CD4-positive, CD25-positive, alpha-beta regulatory T cell (primary cell): ENCODE results near the gene ZFAND6. TPM values are rescaled to one million over a fixed set of nuclear protein-coding genes. Genes with fewer than 3 reads are reported as not detected.

Experiments used
- ATAC-seq, 2 donors: fragments of 150-1000 bp; cut with Tn5 transposase; one replicate each; pipeline ENCODE4 v1.10.0; 2021; ENCODE audit warnings: low read depth in 2 of 2, moderate number of reproducible peaks in 2 of 2, moderate library complexity in 1 of 2
- DNase-seq, 3 donors: peaks; one replicate each; pipeline versions ENCODE4 v3.0.0 to v3.0.0-alpha.2; 2012 to 2022; ENCODE audit warnings: mixed read lengths in 1 of 3
- H3K27ac ChIP-seq: one replicate; pipeline ENCODE4 v1.7.0; 2013; ENCODE audit warnings: mild to moderate bottlenecking, low read length; ENCODE audit not compliant: insufficient read depth, poor library complexity, severe bottlenecking
- H3K27me3 ChIP-seq: one replicate; pipeline ENCODE4 v1.7.0; 2013; ENCODE audit warnings: low read length; ENCODE audit not compliant: control insufficient read depth, insufficient read depth
- H3K36me3 ChIP-seq: one replicate; pipeline ENCODE4 v1.7.0; 2013; ENCODE audit warnings: mild to moderate bottlenecking, low read length, moderate library complexity; ENCODE audit not compliant: control insufficient read depth, insufficient read depth
- H3K4me1 ChIP-seq: 2 replicates; pipeline ENCODE4 v1.7.0; 2013; ENCODE audit warnings: mild to moderate bottlenecking, low read length; ENCODE audit not compliant: insufficient read depth, control insufficient read depth, poor library complexity, severe bottlenecking
- H3K4me3 ChIP-seq: one replicate; pipeline ENCODE4 v1.7.0; 2013; ENCODE audit warnings: low read depth, mild to moderate bottlenecking, low read length, moderate library complexity
- H3K9me3 ChIP-seq, 2 experiments: 1 replicate in 1 of 2; 2 replicates in 1 of 2; pipeline ENCODE4 v1.7.0; 2013; ENCODE audit warnings: low read length in 2 of 2, mild to moderate bottlenecking in 1 of 2, moderate library complexity in 1 of 2; ENCODE audit not compliant: control insufficient read depth in 2 of 2
- H3K27ac Mint-ChIP-seq, 3 donors: one replicate each; pipeline ENCODE4 v1.8.0; 2020 to 2022; ENCODE audit warnings: mild to moderate bottlenecking in 3 of 3, mixed read lengths in 3 of 3, moderate library complexity in 2 of 3
- H3K27me3 Mint-ChIP-seq: one replicate; pipeline ENCODE4 v1.8.0; 2022; ENCODE audit warnings: mild to moderate bottlenecking, mixed read lengths
- H3K36me3 Mint-ChIP-seq: one replicate; pipeline ENCODE4 v1.8.0; 2020; ENCODE audit warnings: mixed read lengths
- H3K4me1 Mint-ChIP-seq, 4 donors: one replicate each; pipeline ENCODE4 v1.8.0; 2020 to 2022; ENCODE audit warnings: mixed read lengths in 4 of 4, mild to moderate bottlenecking in 1 of 4
- H3K4me3 Mint-ChIP-seq, 4 donors: one replicate each; pipeline ENCODE4 v1.8.0; 2020 to 2022; ENCODE audit warnings: mild to moderate bottlenecking in 4 of 4, mixed read lengths in 4 of 4, moderate library complexity in 3 of 4
- H3K9me3 Mint-ChIP-seq, 7 donors: one replicate each; pipeline ENCODE4 v1.8.0; 2020 to 2022; ENCODE audit warnings: mixed read lengths in 7 of 7, mild to moderate bottlenecking in 3 of 7, moderate library complexity in 2 of 7
- polyA plus RNA-seq, 4 donors: library from polyadenylated mRNA; unstranded; fragments of 300-500 nt; fragmentation: Illumina TruSeq; gene quantifications; one replicate each; pipeline ENCODE4 v1.2.3, GENCODE V29; 2021
- total RNA-seq: library from RNA; stranded (reverse); gene quantifications from one replicate; pipeline ENCODE4 v1.2.3, GENCODE V29; 2022

The ZFAND6 gene
- total and polyA plus RNA-seq, 5 donors from 2014 or later, result 94.7 to 124 (median 114) TPM

GRCh38 chr15:80052597-80053304, 6.7 kb upstream of the ZFAND6 start:
- Mint-ChIP-seq H3K27ac (peak overlapping the region in 1 of 3 donors; percentile 22), H3K4me3 (no peak overlapping the region), H3K36me3 (no peaks in the 10 kb centered on the region), H3K27me3 (peaks cover 23% of the 10 kb centered on the region), H3K4me1 (peaks cover 0 to 4% (median 0%) of the 10 kb centered on the region in 4 donors), H3K9me3 (no peaks in the 10 kb centered on the region)
- ATAC-seq (no peak), DNase-seq (no peak)
- Histone ChIP-seq H3K9me3 (no peaks in the 10 kb centered on the region), H3K27ac (no peak overlapping the region), H3K4me3 (no peak overlapping the region), H3K4me1 (no peaks in the 10 kb centered on the region), H3K36me3 (no peaks in the 10 kb centered on the region), H3K27me3 (no peaks in the 10 kb centered on the region)

- Mint-ChIP-seq H3K36me3 (no peaks in the 10 kb centered on the region), H3K27ac (no peak overlapping the region)
- peaks cover 11% of the 10 kb centered on the region for H3K4me1 ChIP-seq
These were observed 3.5 kb upstream of the ZFAND6 start for GRCh38 chr15:80055933-80056332.

GRCh38 chr15:80058044-80058443, 1.4 kb upstream of the ZFAND6 start:
- H3K9me3 Mint-ChIP-seq, result no peaks in the 10 kb centered on the region
- H3K27ac Mint-ChIP-seq, result peak overlapping the region in 1 of 3 donors; percentile 29
- Histone ChIP-seq H3K36me3 (no peaks in the 10 kb centered on the region), H3K4me3 (no peak overlapping the region), H3K4me1 (peaks cover 29% of the 10 kb centered on the region), H3K9me3 (no peaks in the 10 kb centered on the region), H3K27me3 (no peaks in the 10 kb centered on the region), H3K27ac (no peak overlapping the region)
- DNase-seq, result no peak
- H3K27me3 Mint-ChIP-seq, result peaks cover 25% of the 10 kb centered on the region
- peaks cover 16 to 40% (median 27%) of the 10 kb centered on the region in 4 donors for H3K4me1 Mint-ChIP-seq
- peak overlapping the region; percentile 49 to 98 (median 66) for H3K4me3 Mint-ChIP-seq
- H3K36me3 Mint-ChIP-seq, result no peaks in the 10 kb centered on the region
- ATAC-seq, result no peak

More at GRCh38 chr15:80055933-80056332, 3.5 kb upstream of the ZFAND6 start:
- Mint-ChIP-seq H3K9me3 (no peaks in the 10 kb centered on the region), H3K4me3 (no peak overlapping the region), H3K27me3 (peaks cover 32% of the 10 kb centered on the region), H3K4me1 (peaks cover 2 to 19% (median 8%) of the 10 kb centered on the region in 4 donors)
- Histone ChIP-seq H3K4me3 (no peak overlapping the region), H3K27ac (no peak overlapping the region), H3K9me3 (no peaks in the 10 kb centered on the region), H3K36me3 (no peaks in the 10 kb centered on the region), H3K27me3 (no peaks in the 10 kb centered on the region)
- ATAC-seq (no peak), DNase-seq (no peak)

- H3K4me1 ChIP-seq, result peaks cover 29% of the 10 kb centered on the region
- Mint-ChIP-seq H3K4me3 (peak overlapping the region; percentile 94 to 98 (median 96)), H3K27me3 (peaks cover 19% of the 10 kb centered on the region), H3K4me1 (peaks cover 25 to 55% (median 37%) of the 10 kb centered on the region in 4 donors), H3K9me3 (no peaks in the 10 kb centered on the region), H3K36me3 (no peaks in the 10 kb centered on the region), H3K27ac (peak overlapping the region; percentile 95 to 96 (median 95))
- peak overlapping the region; percentile 82 for H3K27ac ChIP-seq
- ATAC-seq (peak; percentile 60 to 66), DNase-seq (peak in 1 of 3 donors; percentile 69)
- peaks cover 3% of the 10 kb centered on the region for H3K36me3 ChIP-seq
- H3K4me3 ChIP-seq, result peak overlapping the region; percentile 95
- H3K27me3 ChIP-seq, result no peaks in the 10 kb centered on the region
- H3K9me3 ChIP-seq, result no peaks in the 10 kb centered on the region
These were observed 395 bp downstream of the ZFAND6 start for GRCh38 chr15:80059786-80060355.

- Histone ChIP-seq H3K27me3 (no peaks in the 10 kb centered on the region), H3K36me3 (peaks cover 3% of the 10 kb centered on the region), H3K9me3 (no peaks in the 10 kb centered on the region), H3K4me3 (peak overlapping the region; percentile 95), H3K4me1 (peaks cover 29% of the 10 kb centered on the region), H3K27ac (peak overlapping the region; percentile 82)
- DNase-seq, result peak in 2 of 3 donors; percentile 7 to 48
- no peak for ATAC-seq
- Mint-ChIP-seq H3K4me3 (peak overlapping the region; percentile 91 to 98 (median 94)), H3K36me3 (no peaks in the 10 kb centered on the region), H3K9me3 (no peaks in the 10 kb centered on the region), H3K27me3 (peaks cover 19% of the 10 kb centered on the region), H3K4me1 (peaks cover 30 to 60% (median 42%) of the 10 kb centered on the region in 4 donors), H3K27ac (peak overlapping the region; percentile 92 to 96 (median 95))
These were observed 1.0 kb downstream of the ZFAND6 start for GRCh38 chr15:80060356-80061006.

- H3K27ac Mint-ChIP-seq, result peak overlapping the region in 2 of 3 donors; percentile 79 to 96
- Histone ChIP-seq H3K4me1 (peaks cover 29% of the 10 kb centered on the region), H3K4me3 (peak overlapping the region; percentile 95), H3K36me3 (peaks cover 3% of the 10 kb centered on the region), H3K27me3 (no peaks in the 10 kb centered on the region), H3K27ac (no peak overlapping the region), H3K9me3 (no peaks in the 10 kb centered on the region)
- ATAC-seq (no peak), DNase-seq (no peak)
- H3K27me3 Mint-ChIP-seq, result peaks cover 18% of the 10 kb centered on the region
- H3K4me1 Mint-ChIP-seq, result peaks cover 30 to 64% (median 45%) of the 10 kb centered on the region in 4 donors
- no peaks in the 10 kb centered on the region for H3K9me3 Mint-ChIP-seq
- H3K36me3 Mint-ChIP-seq, result no peaks in the 10 kb centered on the region
- H3K4me3 Mint-ChIP-seq, result peak overlapping the region; percentile 91 to 98 (median 94)
These were observed 2.1 kb downstream of the ZFAND6 start for GRCh38 chr15:80061582-80061981.

GRCh38 chr15:80066912-80067311, 7.4 kb downstream of the ZFAND6 start:
- no peak for ATAC-seq
- H3K9me3 Mint-ChIP-seq, result no peaks in the 10 kb centered on the region

More at GRCh38 chr15:80066912-80067311, 7.4 kb downstream of the ZFAND6 start:
- no peaks in the 10 kb centered on the region for H3K27me3 ChIP-seq
- no peaks in the 10 kb centered on the region for H3K9me3 ChIP-seq
- DNase-seq, result no peak
- peaks cover 3% of the 10 kb centered on the region for H3K36me3 ChIP-seq
- peak overlapping the region in 2 of 4 donors; percentile 71 to 74 for H3K4me3 Mint-ChIP-seq
- H3K27me3 Mint-ChIP-seq, result no peaks in the 10 kb centered on the region
- H3K36me3 Mint-ChIP-seq, result peaks cover 5% of the 10 kb centered on the region
- no peak overlapping the region for H3K27ac Mint-ChIP-seq
- H3K4me1 Mint-ChIP-seq, result peaks cover 43 to 81% (median 65%) of the 10 kb centered on the region in 4 donors
- no peak overlapping the region for H3K4me3 ChIP-seq
- H3K4me1 ChIP-seq, result peaks cover 20% of the 10 kb centered on the region
- H3K27ac ChIP-seq, result no peak overlapping the region
